PC-9 (cell line): Measurements from ENCODE around the gene HK3.

Experiments used
- EZH2 ChIP-seq: fragments of 200-600 bp; sonication (generic); IDR thresholded peaks from 2 replicates; pipeline ENCODE4 v1.8.0; 2017; ENCODE audit warnings: antibody characterized with exemption, low read depth
- TF ChIP-seq, protein P1 (sequence below): fragments of 200-600 bp; sonication (generic); conservative IDR thresholded peaks from 2 replicates; pipeline ENCODE4 v1.6.1; 2017; ENCODE audit warnings: mixed run types, antibody characterized with exemption, mild to moderate bottlenecking, moderate library complexity

GRCh38 chr5:176947847-176948246 lies 48.7 kb upstream of the HK3 start:
- TF ChIP-seq, protein P1, sequence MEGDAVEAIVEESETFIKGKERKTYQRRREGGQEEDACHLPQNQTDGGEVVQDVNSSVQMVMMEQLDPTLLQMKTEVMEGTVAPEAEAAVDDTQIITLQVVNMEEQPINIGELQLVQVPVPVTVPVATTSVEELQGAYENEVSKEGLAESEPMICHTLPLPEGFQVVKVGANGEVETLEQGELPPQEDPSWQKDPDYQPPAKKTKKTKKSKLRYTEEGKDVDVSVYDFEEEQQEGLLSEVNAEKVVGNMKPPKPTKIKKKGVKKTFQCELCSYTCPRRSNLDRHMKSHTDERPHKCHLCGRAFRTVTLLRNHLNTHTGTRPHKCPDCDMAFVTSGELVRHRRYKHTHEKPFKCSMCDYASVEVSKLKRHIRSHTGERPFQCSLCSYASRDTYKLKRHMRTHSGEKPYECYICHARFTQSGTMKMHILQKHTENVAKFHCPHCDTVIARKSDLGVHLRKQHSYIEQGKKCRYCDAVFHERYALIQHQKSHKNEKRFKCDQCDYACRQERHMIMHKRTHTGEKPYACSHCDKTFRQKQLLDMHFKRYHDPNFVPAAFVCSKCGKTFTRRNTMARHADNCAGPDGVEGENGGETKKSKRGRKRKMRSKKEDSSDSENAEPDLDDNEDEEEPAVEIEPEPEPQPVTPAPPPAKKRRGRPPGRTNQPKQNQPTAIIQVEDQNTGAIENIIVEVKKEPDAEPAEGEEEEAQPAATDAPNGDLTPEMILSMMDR: no peak
- TF ChIP-seq EZH2: no peak
